Superior temporal gyrus (tissue), 1 donor: ENCODE measurements around the gene DIP2A.

Experiments used
- DNase-seq: peaks from one replicate; pipeline ENCODE4 v3.0.0-alpha.2; 2016; ENCODE audit errors: extremely low spot score

DIP2A gene

GRCh38 chr21:46618738-46619379, 160.2 kb downstream of the DIP2A start:
- no peak for DNase-seq
